Liver (tissue), 9 donors: ENCODE results near the gene FSD1. TPM values are rescaled to one million over a fixed set of nuclear protein-coding genes. Genes with fewer than 3 reads are reported as not detected.

Experiments used
- DNase-seq: peaks from one replicate; pipeline ENCODE4 v3.0.0-alpha.2; 2017; ENCODE audit warnings: low spot score
- H3K27ac ChIP-seq, 2 donors: one replicate each; pipeline ENCODE4 v1.7.0; 2013; ENCODE audit warnings: inconsistent platforms in 2 of 2, low read length in 2 of 2, control low read depth in 1 of 2, low read depth in 1 of 2, mild to moderate bottlenecking in 1 of 2
- H3K27me3 ChIP-seq, 4 donors: one replicate each; pipeline versions ENCODE4 v1.6.1 to v1.7.0; 2013; ENCODE audit warnings: low read length in 3 of 4, inconsistent platforms in 1 of 4, mild to moderate bottlenecking in 1 of 4, moderate library complexity in 1 of 4; ENCODE audit not compliant: control insufficient read depth in 4 of 4, insufficient read depth in 4 of 4
- H3K36me3 ChIP-seq, 4 donors: one replicate each; pipeline versions ENCODE4 v1.6.1 to v1.7.0; 2013; ENCODE audit warnings: low read length in 3 of 4, mild to moderate bottlenecking in 3 of 4, low read depth in 1 of 4, moderate library complexity in 1 of 4; ENCODE audit not compliant: control insufficient read depth in 4 of 4, insufficient read depth in 3 of 4
- H3K4me1 ChIP-seq, 4 donors: one replicate each; pipeline versions ENCODE4 v1.6.1 to v1.7.0; 2013; ENCODE audit warnings: low read length in 3 of 4, mild to moderate bottlenecking in 3 of 4, moderate library complexity in 1 of 4; ENCODE audit not compliant: control insufficient read depth in 4 of 4, insufficient read depth in 4 of 4
- H3K4me3 ChIP-seq, 3 donors: one replicate each; pipeline versions ENCODE4 v1.6.1 to v1.7.0; 2013; ENCODE audit warnings: low read length in 3 of 3, control low read depth in 1 of 3, low read depth in 1 of 3, mild to moderate bottlenecking in 1 of 3
- H3K9ac ChIP-seq, 2 donors: one replicate each; pipeline ENCODE4 v1.7.0; 2013; ENCODE audit warnings: low read length in 2 of 2, mild to moderate bottlenecking in 2 of 2, moderate library complexity in 2 of 2, control low read depth in 1 of 2, low read depth in 1 of 2
- H3K9me3 ChIP-seq, 4 donors: one replicate each; pipeline versions ENCODE4 v1.6.1 to v1.7.0; 2013; ENCODE audit warnings: low read length in 3 of 4; ENCODE audit not compliant: control insufficient read depth in 4 of 4
- CTCF ChIP-seq: fragments of 150-350 bp; IDR thresholded peaks from 2 replicates; pipeline ENCODE4 v1.5.1; 2017; ENCODE audit warnings: improper control_type of control experiment, low read depth, low read length; ENCODE audit not compliant: missing input control
- EGR1 ChIP-seq, 2 donors: IDR thresholded peaks; 2 replicates each; pipeline ENCODE4 v1.6.1; 2016 to 2018; ENCODE audit warnings: antibody characterized with exemption in 2 of 2, low read depth in 2 of 2
- FOXA1 ChIP-seq: IDR thresholded peaks from 2 replicates; pipeline ENCODE4 v1.6.1; 2016; ENCODE audit warnings: antibody characterized with exemption
- FOXA2 ChIP-seq: IDR thresholded peaks from 2 replicates; pipeline ENCODE4 v1.6.1; 2016; ENCODE audit warnings: antibody characterized with exemption
- GABPA ChIP-seq, 2 donors: IDR thresholded peaks in 1 of 2; conservative IDR thresholded peaks in 1 of 2; 2 replicates each; pipeline ENCODE4 v1.6.1; 2016; ENCODE audit warnings: antibody characterized with exemption in 2 of 2, mild to moderate bottlenecking in 1 of 2, moderate library complexity in 1 of 2
- HNF4G ChIP-seq: IDR thresholded peaks from 2 replicates; pipeline ENCODE4 v1.6.1; 2016; ENCODE audit warnings: antibody characterized with exemption
- MAX ChIP-seq: IDR thresholded peaks from 2 replicates; pipeline ENCODE4 v1.6.1; 2016; ENCODE audit warnings: antibody characterized with exemption
- NR2F2 ChIP-seq: IDR thresholded peaks from 2 replicates; pipeline ENCODE4 v1.6.1; 2016; ENCODE audit warnings: antibody characterized with exemption
- RAD21 ChIP-seq, 2 donors: IDR thresholded peaks; 2 replicates each; pipeline ENCODE4 v1.6.1; 2016; ENCODE audit warnings: antibody characterized with exemption in 2 of 2, mild to moderate bottlenecking in 2 of 2
- REST ChIP-seq: IDR thresholded peaks from 2 replicates; pipeline ENCODE4 v1.6.1; 2016; ENCODE audit warnings: antibody characterized with exemption, mild to moderate bottlenecking
- RXRA ChIP-seq, 2 donors: IDR thresholded peaks; 2 replicates each; pipeline ENCODE4 v1.6.1; 2017 to 2018; ENCODE audit warnings: antibody characterized with exemption in 2 of 2, mild to moderate bottlenecking in 1 of 2
- TAF1 ChIP-seq: conservative IDR thresholded peaks from 2 replicates; pipeline ENCODE4 v1.6.1; 2016; ENCODE audit warnings: antibody characterized with exemption, mild to moderate bottlenecking
- YY1 ChIP-seq: IDR thresholded peaks from 2 replicates; pipeline ENCODE4 v1.6.1; 2016; ENCODE audit warnings: antibody characterized with exemption, mild to moderate bottlenecking
- ZBTB33 ChIP-seq: IDR thresholded peaks from 2 replicates; pipeline ENCODE4 v1.6.1; 2016; ENCODE audit warnings: antibody characterized with exemption
- WGBS: extraction: QIAGEN DNeasy Blood & Tissue Kit; methylation state at CpG from one replicate; pipeline ENCODE4 v1.1.7; 2013; 5-methylcytosine and 5-hydroxymethylcytosine counted together
- polyA plus RNA-seq, 2 donors: library from polyadenylated mRNA; stranded (reverse) in 1 of 2; unstranded in 1 of 2; fragments of 200-250 nt in 1 of 2; fragments of >200 nt in 1 of 2; fragmentation: Nextera tagmentation in 1 of 2; extraction: Ambion mirVana in 1 of 2; gene quantifications; one replicate each; pipeline versions ENCODE4 v1.2.1 to v1.2.3, GENCODE V29; 2013 to 2015
- total RNA-seq, 2 donors: library from RNA; depleted of rRNA; stranded (reverse); fragments of >200 nt; gene quantifications; one replicate each; pipeline ENCODE4 v1.2.3, GENCODE V29; 2014
- donor health status: healthy.
- donor health status: healthy.
- donor health status: healthy.
- donor health status: healthy.
- donor health status: healthy.

Gene FSD1
- total and polyA plus RNA-seq, 4 donors = 0.05 to 0.92 (median 0.19) TPM; not detected in 1

- H3K36me3 ChIP-seq = no peaks in the 10 kb centered on the region
- H3K27me3 ChIP-seq = no peaks in the 10 kb centered on the region
- no peaks in the 10 kb centered on the region for H3K4me1 ChIP-seq
- no peak overlapping the region for H3K27ac ChIP-seq
- no peaks in the 10 kb centered on the region for H3K9me3 ChIP-seq
- H3K9ac ChIP-seq = no peak overlapping the region
- TF ChIP-seq RXRA (IDR thresholded peaks at IDR 0.05) = no peak
- TF ChIP-seq TAF1 = no peak
- no peak for TF ChIP-seq NR2F2
- no peak for TF ChIP-seq YY1
- no peak for TF ChIP-seq GABPA (IDR thresholded peaks at IDR 0.05 in 1 of 2, conservative IDR thresholded peaks at IDR 0.05 in 1 of 2)
- no peak overlapping the region for H3K4me3 ChIP-seq
- DNase-seq = no peak
- 89% methylated on average over 8 of the region's 8 CpGs for WGBS
These were observed 13.1 kb upstream of the FSD1 start for GRCh38 chr19:4291184-4291732.

GRCh38 chr19:4292515-4292914, 11.9 kb upstream of the FSD1 start:
- WGBS = 94% methylated on average over 15 of the region's 15 CpGs
- Histone ChIP-seq H3K27me3 (no peaks in the 10 kb centered on the region), H3K4me3 (no peak overlapping the region), H3K4me1 (no peaks in the 10 kb centered on the region), H3K9ac (no peak overlapping the region), H3K36me3 (no peaks in the 10 kb centered on the region), H3K9me3 (no peaks in the 10 kb centered on the region), H3K27ac (no peak overlapping the region)
- TF ChIP-seq FOXA1 (no peak), YY1 (no peak), GABPA (IDR thresholded peaks at IDR 0.05 in 1 of 2, conservative IDR thresholded peaks at IDR 0.05 in 1 of 2) (no peak), ZBTB33 (no peak), REST (no peak), EGR1 (IDR thresholded peaks at IDR 0.05; ENCODE audit: low read depth in 2 of 2) (no peak), CTCF (no peak)
- no peak for DNase-seq

- H3K27me3 ChIP-seq = no peaks in the 10 kb centered on the region
- H3K9me3 ChIP-seq = no peaks in the 10 kb centered on the region
- 68% methylated on average over 10 of the region's 10 CpGs for WGBS
- H3K4me1 ChIP-seq = no peaks in the 10 kb centered on the region
- no peak overlapping the region for H3K4me3 ChIP-seq
- H3K36me3 ChIP-seq = no peaks in the 10 kb centered on the region
- no peak overlapping the region for H3K27ac ChIP-seq
- no peak for DNase-seq
- TF ChIP-seq HNF4G (no peak), FOXA2 (no peak), GABPA (IDR thresholded peaks at IDR 0.05 in 1 of 2, conservative IDR thresholded peaks at IDR 0.05 in 1 of 2) (no peak), RAD21 (IDR thresholded peaks at IDR 0.05) (no peak), TAF1 (no peak), MAX (no peak)
- H3K9ac ChIP-seq = no peak overlapping the region
These were observed 10.0 kb upstream of the FSD1 start for GRCh38 chr19:4294389-4294788.
